GM19023 (cell line): ENCODE results near the gene GOLGA5.
"Not testable (repeated sequence)": the region's sequence is repeated elsewhere in the genome, so short reads cannot be mapped to it uniquely, and the experiment has no call there.

ENCODE experiments used
- ATAC-seq: cut with Tn5 transposase; IDR thresholded peaks from one replicate; pipeline ENCODE4 v1.9.1; 2021; ENCODE audit warnings: mild to moderate bottlenecking, moderate library complexity; ENCODE audit not compliant: unreplicated experiment

Gene GOLGA5

DNA sequence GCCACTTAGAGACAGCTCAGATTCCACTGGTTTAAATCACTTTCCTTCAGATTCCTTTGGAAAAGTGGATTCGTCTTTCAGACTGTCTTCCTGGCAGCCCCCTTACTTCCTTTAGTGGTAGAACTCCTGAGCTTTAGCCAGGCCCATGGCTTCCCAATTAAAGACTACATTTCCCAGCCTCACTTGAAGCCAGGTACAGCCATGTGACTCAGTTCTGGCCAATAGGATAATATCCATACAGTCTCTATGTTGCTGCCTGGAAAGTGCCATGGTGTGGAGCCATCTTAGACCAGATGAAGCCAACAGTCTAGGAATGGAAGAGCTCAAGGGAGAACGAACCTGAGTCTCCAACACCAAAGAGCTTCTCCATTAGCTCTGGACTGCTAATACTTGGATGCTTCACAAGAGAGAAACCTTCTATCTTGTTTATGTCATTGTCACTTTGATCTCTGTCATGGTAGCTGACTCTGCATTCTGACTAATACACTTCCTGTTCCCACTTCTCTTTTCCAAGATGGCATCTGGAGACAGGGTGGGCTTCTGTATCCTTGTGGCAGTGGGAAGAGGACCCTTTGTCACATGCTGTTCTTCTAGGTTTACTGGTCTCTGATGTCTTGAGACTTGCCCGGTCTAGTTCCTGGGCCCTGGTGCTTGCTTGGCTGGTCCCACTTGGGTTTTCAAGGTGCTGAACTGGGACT lies 15.1 kb upstream of the GOLGA5 start:
- ATAC-seq, result not testable (repeated sequence)

GRCh38 chr14:92780444-92781232 lies 13.5 kb upstream of the GOLGA5 start:
- ATAC-seq, result no peak

- no peak for ATAC-seq
These were observed 12.8 kb upstream of the GOLGA5 start for GRCh38 chr14:92781350-92781749.

- ATAC-seq, result no peak
These were observed 10.2 kb upstream of the GOLGA5 start for GRCh38 chr14:92783813-92784431.

DNA sequence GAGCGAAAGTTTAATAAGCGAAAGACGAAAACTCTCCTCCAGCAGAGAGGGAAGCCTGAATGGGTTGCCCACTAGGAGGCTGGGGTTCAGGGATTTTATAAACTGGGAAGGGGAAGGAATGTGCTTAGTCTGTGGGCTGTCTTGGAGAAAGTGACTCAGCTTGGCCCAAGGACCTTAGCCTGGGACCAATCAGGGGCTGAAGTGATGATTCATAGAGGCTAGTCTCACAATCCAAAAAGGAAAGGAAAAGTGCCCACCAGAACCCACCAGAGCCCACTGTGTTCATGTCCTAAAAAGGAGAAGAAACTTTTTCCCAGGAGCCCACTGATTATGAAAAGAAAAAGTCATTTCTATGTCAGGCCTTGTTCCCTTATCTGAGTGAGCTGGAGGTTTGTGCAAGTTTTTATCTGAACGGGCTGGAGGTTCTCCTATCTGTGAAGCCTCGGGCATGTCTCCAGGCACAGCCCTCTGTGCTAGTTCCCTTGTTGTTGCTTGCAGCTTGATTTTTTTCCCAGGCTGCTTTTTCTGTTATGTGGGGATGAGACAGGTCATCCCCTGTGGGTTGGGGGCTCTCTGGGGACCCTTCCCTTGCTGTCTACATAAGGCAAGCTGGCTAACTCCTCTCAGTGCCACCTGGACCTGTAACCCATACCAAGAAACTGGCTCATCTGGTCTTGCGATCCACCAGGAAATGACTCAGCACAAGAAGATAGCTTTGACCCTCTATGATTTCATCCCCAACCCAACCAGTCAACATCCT lies 8.3 kb upstream of the GOLGA5 start:
- ATAC-seq, result no peak

DNA sequence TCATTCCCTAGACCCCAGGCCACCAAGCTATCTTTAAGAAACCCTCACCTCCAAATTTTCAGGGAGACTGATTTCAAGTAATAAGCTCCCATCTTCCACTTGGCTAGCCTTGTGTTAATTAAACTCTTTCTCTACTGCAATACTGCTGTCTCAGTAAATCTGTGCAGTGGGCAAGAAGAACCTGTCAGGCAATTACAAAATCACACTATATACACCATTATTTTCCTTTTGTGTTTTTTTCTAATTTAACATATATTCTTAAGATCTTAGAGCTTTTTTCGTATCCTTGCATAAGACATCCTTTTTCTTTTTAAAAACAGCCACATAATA lies 7.7 kb upstream of the GOLGA5 start:
- no peak for ATAC-seq

DNA sequence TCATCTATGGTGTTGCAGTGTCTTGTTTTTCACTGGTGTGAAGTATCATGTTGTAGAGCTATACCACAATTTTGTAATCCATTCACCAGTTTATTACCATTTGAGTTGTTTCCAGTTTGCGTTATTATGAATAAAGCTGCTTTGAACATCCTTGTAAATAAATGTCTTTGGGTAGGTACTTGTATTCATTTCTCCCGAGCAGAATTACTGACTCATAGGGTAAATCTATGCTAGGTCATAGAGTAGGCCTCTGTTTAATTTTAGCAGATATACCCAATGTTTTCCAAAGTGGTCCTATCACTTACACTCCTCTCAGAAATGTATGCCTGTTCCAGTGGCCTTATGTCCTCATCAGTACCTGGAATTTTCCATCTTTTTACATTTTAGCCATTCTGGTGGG lies 6.6 kb upstream of the GOLGA5 start:
- ATAC-seq, result no peak

DNA sequence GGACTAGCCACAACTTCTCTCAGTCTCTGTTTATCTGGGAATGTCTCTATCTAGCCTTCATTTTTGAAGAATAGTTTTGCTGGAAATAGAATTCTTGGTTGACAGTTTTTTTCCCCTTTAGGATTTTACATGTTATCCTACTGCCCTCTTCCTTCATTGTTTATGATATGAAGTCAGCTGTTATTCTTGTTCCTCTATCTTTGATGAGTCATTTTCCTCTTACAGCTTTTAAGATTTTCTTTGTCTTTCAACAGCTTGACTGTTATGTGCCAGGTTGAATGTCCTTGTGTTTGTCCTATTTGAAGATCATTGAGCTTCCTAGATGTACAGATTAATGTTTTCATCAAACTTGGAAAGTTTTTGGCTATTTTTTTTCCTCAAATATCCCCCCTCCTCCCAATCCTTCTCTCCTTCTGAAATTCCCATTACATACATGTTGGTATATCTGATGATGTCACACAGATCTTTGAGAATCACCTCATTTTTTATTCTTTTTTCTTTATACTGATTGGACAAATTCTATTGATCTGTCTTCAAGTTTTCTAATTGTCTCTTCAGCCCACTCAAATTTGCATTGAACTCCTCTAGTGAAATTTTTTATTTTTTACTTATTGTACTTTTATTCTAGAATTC lies 4.5 kb upstream of the GOLGA5 start:
- no peak for ATAC-seq

GRCh38 chr14:92792885-92793284 lies 1.2 kb upstream of the GOLGA5 start:
- ATAC-seq, result no peak

- ATAC-seq, result no peak
These were observed 439 bp downstream of the GOLGA5 start for GRCh38 chr14:92794547-92794941.

- ATAC-seq, result no peak
These were observed 856 bp downstream of the GOLGA5 start for GRCh38 chr14:92794961-92795360.

DNA sequence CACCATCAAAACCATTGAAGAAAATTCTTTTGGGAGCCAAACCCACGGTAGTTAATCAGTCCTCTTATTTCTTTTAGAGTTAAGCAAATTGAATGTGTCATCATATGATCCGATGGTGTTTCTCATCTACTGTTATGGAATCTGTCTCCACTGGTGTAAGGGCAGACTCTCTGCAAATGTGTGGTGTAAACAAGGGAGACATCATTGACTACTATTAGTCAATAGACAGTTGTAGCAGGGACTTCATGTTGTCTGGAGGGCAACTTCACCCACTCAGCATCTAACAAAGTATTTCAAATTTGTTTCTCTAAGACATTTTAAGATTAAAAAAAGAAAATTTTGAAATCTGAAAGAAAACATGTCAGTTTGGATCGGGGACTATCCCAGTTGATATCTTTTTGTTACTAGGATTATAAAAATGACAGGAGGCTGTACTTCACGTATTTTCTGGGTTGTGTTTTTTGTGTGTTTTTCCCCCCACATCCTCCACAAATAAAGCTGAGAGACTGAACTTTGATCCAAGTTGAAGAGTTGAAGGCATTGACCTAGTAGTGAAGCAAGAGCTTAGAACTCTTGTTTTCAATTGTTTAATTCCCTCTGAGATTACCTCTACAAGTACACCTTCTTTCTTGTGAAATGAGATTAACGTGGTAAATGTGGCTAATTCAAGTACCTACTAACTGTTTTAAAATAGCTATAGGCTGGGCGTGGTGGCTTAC lies 4.0 kb downstream of the GOLGA5 start:
- no peak for ATAC-seq

DNA sequence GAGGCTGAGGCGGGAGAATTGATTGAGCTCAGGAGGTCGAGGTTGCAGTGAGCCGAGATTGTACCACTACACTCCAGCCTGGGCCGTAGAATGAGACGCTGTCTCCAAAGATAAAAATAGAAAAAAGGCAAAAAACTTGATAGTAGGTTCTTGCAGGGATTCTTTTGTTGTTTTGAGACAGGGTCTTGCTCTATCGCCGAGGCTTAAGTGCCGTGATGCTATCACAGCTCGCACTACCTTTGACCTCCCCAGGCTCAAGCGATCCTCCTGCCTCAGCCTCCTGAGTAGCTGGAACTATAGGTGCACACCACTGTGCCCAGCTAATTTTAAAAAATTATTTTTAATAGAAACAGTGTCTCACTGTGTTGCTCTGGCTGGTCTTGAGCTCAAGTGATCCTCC lies 4.7 kb downstream of the GOLGA5 start:
- no peak for ATAC-seq

- ATAC-seq, result no peak
These were observed 5.9 kb downstream of the GOLGA5 start for GRCh38 chr14:92800012-92800411.

DNA sequence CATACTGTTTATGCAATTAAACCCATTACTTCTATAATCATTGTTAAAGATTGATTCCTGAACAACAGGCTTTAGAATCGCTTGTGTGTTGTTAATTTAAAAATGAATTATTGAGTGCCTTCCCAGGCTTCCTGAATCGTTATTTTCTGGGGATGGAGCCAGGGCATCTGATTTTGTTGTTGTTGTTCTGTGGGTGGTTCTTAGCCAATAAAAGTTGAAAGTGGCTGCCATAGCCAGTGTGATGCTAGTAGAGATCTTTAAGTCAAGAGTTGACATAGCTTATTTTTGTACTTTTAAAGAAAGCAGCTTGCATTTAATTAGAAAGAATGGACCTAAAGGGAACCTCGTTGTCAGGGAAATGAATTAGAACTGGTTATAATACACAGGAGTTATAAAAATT lies 6.4 kb downstream of the GOLGA5 start:
- no peak for ATAC-seq

DNA sequence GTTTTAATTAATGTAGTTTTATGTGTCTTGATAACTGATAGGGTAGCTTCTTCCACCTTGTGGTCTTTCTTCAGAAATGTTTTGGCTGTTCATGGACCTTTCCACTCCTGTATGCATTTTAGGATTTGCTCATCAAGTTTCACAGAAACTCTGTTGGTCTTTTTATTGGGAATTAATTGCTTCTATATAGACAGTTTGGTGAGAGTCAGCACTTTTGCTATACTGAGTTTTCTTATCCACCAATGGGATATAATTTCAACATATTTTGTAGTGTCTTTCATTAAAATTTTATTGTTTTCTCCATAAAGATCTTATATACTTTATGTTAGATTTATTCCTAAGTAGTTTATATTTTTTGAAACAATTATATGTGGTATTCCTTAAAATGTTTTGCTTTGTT lies 7.8 kb downstream of the GOLGA5 start:
- ATAC-seq, result no peak

DNA sequence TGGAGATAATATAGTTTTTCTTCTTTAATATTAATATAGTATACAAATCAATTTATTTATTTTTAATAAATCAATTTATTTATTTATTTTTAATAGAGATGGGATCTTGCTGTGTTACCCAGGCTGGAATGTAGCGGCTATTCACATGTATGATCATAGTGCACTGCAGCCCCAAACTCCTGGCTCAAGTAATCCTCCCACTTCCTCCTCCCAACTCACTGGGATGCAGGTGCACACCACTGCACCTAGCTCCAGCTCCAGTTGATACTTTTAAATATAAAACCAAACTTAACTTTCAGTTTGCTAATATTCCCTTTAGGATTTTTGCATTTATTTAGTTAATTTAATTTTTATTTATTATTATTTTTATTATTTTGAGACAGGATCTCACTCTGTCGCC lies 8.6 kb downstream of the GOLGA5 start:
- ATAC-seq, result no peak

- no peak for ATAC-seq
These were observed 19.1 kb downstream of the GOLGA5 start for GRCh38 chr14:92813201-92813600.

DNA sequence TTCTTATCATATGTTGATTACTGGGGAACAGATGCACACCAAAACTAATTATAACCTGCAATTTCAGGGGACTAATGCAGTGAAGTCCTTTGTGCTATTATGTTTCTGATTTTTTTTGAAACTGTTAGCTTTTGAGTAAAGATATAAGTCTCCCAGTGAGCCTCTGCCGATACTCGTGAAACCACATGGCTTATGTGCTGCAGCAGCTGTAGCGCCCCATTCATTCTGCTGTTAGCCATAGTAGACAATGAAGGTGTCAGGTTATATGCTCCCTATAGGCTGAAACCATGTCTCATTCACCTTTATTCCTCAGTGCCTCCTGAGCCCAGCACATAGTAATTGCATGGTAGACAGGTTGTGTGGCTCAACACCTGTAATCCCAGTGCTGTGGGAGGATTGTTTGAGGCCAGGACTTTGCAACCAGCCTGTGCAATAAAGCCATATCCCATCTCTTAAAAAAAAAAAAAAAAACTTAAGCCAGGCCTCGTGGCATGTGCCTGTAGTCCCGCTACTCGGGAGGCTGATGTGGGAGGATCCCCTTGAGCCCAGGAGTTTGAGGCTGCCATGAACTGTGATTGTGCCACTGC lies 25.0 kb downstream of the GOLGA5 start:
- no peak for ATAC-seq
